Ishikawa (cell line): ENCODE results near the gene CHST15.

Source experiments
- CEBPB ChIP-seq: IDR thresholded peaks from 2 replicates; pipeline ENCODE4 v1.6.1; 2012
- CREB1 ChIP-seq: IDR thresholded peaks from 2 replicates; pipeline ENCODE4 v1.6.1; 2012; ENCODE audit warnings: low read depth
- EP300 ChIP-seq: IDR thresholded peaks from 2 replicates; pipeline ENCODE4 v1.6.1; 2012; ENCODE audit warnings: borderline replicate concordance
- MAX ChIP-seq: IDR thresholded peaks from 2 replicates; pipeline ENCODE4 v1.6.1; 2012
- NFIC ChIP-seq: IDR thresholded peaks from 2 replicates; pipeline ENCODE4 v1.6.1; 2012
- REST ChIP-seq: IDR thresholded peaks from 2 replicates; pipeline ENCODE4 v1.6.1; 2012; ENCODE audit warnings: low read depth, mild to moderate bottlenecking
- TAF1 ChIP-seq: IDR thresholded peaks from 2 replicates; pipeline ENCODE4 v1.6.1; 2012; ENCODE audit warnings: low read depth, mild to moderate bottlenecking
- TEAD4 ChIP-seq: IDR thresholded peaks from 2 replicates; pipeline ENCODE4 v1.6.1; 2012
- USF1 ChIP-seq: IDR thresholded peaks from 2 replicates; pipeline ENCODE4 v1.6.1; 2012
- ZBTB7A ChIP-seq: IDR thresholded peaks from 2 replicates; pipeline ENCODE4 v1.6.1; 2012; ENCODE audit warnings: low read depth

GRCh38 chr10:124004663-124005004 lies 88.8 kb downstream of the CHST15 start:
- TF ChIP-seq REST (no peak), USF1 (no peak), ZBTB7A (no peak), CREB1 (no peak), NFIC (no peak), MAX (no peak), CEBPB (no peak), TAF1 (no peak), EP300 (no peak), TEAD4 (no peak)
